Adrenal gland (tissue), 5 donors: ENCODE measurements around the gene APMAP.

Experiments
- POLR2A ChIP-seq, 2 donors: fragments of 450-650 bp; IDR thresholded peaks; one replicate each; pipeline ENCODE4 v1.6.1; 2017; ENCODE audit warnings: antibody characterized with exemption in 2 of 2, mild to moderate bottlenecking in 2 of 2, moderate library complexity in 1 of 2
- TF ChIP-seq, protein P1 (sequence below), 6 experiments: fragments of 450-650 bp in 4 of 6; fragments of 200-600 bp in 2 of 6; sonication (generic) in 1 of 6; IDR thresholded peaks; 1 replicate in 5 of 6; 2 replicates in 1 of 6; pipeline versions ENCODE4 v1.5.1 to v1.8.0; 2016 to 2021; ENCODE audit warnings: antibody characterized with exemption in 6 of 6, mild to moderate bottlenecking in 2 of 6, moderate library complexity in 1 of 6
- donor health status: DM: no; HTN: no; CAD: no.

DNA sequence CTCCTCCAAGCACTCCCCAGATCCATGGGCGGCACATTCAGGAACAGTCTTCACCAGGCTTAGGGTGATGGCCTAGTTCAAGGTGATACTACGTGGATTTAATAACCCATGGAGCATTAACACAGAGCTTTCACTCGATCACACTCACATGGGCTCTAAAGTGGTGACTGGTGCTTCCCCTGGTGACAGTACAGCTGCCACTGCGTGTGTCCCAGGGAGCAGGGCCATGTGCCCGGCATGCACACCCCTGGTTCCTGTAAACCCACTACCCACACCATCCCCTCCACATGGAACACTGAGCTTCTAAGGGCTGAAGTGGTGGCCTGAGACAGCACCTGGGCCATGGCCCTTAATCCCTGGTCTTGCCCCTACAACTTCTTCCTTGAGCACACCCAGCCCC, 27.8 kb upstream of the APMAP start:
- TF ChIP-seq, protein P1, sequence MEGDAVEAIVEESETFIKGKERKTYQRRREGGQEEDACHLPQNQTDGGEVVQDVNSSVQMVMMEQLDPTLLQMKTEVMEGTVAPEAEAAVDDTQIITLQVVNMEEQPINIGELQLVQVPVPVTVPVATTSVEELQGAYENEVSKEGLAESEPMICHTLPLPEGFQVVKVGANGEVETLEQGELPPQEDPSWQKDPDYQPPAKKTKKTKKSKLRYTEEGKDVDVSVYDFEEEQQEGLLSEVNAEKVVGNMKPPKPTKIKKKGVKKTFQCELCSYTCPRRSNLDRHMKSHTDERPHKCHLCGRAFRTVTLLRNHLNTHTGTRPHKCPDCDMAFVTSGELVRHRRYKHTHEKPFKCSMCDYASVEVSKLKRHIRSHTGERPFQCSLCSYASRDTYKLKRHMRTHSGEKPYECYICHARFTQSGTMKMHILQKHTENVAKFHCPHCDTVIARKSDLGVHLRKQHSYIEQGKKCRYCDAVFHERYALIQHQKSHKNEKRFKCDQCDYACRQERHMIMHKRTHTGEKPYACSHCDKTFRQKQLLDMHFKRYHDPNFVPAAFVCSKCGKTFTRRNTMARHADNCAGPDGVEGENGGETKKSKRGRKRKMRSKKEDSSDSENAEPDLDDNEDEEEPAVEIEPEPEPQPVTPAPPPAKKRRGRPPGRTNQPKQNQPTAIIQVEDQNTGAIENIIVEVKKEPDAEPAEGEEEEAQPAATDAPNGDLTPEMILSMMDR (IDR thresholded peaks at IDR 0.05), result no peak
- no peak for TF ChIP-seq POLR2A (IDR thresholded peaks at IDR 0.05)
